Measurements from ENCODE around the gene KLF12. TPM values are rescaled to one million over a fixed set of nuclear protein-coding genes. Genes with fewer than 3 reads are reported as not detected.

Gene KLF12
- total RNA-seq, 1 donor from 2014 or later = 18.2 TPM

DNA sequence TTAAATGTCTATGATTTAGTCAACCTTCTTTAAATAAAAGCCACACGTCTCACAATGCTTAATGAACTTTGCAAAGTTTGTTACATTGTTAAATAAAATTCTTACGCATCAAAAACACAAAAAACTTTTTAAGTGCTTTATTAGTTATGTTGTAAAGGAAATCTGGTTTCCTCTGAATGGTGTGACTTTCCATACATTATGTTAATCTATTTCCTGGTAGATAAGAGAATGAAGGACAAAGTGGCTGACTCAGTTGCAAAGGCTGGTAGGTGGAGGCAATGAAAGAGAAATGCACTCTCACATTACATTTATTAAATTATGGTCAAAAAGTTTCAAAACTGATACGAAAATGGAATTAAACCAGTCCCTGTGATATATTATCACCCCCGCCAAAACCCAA lies 15.9 kb downstream of the KLF12 start:
- DNase-seq = no peak
- intact Hi-C loops (cut with micrococcal nuclease) = no loop called here
- Histone ChIP-seq H3K4me3 (no peak overlapping the region), H3K9me3 (replicated peaks) (peaks cover 40% of the 10 kb centered on the region), H3K4me1 (peaks cover 20% of the 10 kb centered on the region), H3K27me3 (ENCODE audit: low read depth) (no peaks in the 10 kb centered on the region), H3K36me3 (peaks cover 19% of the 10 kb centered on the region), H3K27ac (replicated peaks) (no peak overlapping the region)
- TF ChIP-seq, protein P1, sequence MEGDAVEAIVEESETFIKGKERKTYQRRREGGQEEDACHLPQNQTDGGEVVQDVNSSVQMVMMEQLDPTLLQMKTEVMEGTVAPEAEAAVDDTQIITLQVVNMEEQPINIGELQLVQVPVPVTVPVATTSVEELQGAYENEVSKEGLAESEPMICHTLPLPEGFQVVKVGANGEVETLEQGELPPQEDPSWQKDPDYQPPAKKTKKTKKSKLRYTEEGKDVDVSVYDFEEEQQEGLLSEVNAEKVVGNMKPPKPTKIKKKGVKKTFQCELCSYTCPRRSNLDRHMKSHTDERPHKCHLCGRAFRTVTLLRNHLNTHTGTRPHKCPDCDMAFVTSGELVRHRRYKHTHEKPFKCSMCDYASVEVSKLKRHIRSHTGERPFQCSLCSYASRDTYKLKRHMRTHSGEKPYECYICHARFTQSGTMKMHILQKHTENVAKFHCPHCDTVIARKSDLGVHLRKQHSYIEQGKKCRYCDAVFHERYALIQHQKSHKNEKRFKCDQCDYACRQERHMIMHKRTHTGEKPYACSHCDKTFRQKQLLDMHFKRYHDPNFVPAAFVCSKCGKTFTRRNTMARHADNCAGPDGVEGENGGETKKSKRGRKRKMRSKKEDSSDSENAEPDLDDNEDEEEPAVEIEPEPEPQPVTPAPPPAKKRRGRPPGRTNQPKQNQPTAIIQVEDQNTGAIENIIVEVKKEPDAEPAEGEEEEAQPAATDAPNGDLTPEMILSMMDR (IDR thresholded peaks at IDR 0.05; ENCODE audit: borderline replicate concordance) = no peak

DNA sequence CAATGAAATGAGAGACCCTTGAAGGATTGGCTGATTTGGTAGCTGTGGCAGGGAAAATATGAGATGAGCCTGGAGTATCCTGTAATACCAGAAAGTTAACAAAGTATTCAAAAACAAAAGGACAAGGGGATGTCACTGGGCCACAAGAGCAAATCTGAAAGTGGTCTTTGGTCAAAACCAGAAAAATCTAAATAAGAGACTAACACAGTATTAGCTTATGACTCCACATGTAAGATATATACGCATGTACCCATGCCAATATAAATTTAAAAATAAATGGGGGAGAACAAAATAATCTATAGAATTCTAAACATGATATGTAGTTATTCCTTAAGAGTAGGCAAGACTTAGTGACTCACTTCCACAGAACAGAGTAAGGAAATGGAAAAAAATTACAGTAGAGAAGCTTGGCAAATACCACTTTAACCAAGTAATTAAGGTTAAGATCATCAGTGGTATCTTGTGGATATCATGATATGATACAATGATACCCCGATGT lies 16.9 kb downstream of the KLF12 start:
- TF ChIP-seq, protein P1 (IDR thresholded peaks at IDR 0.05; ENCODE audit: borderline replicate concordance) = no peak
- intact Hi-C loops (cut with micrococcal nuclease) = no loop called here

DNA sequence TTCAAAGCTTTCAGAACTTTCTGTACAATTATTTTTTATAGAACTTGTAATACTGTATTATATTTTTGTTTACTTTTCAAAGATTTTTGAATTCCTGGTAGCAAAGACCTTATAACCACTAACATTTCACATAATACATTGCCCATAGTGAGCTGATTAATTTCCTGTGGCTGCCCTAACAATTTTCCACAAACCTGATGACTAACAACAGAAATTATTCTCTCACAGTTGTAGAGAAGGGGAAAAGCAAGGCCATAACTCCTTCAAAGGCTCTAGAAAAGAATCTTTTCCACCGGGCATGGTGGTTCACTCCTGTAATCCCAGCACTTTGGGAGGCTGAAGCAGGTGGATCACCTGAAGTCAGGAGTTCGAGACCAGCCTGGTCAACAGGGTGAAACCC lies 19.1 kb downstream of the KLF12 start:
- DNase-seq = no peak
- H3K27ac ChIP-seq (replicated peaks) = no peak overlapping the region
- intact Hi-C loops (cut with micrococcal nuclease) = no loop called here

More for the DNA sequence above, 16.9 kb downstream of the KLF12 start:
- DNase-seq = no peak
- Histone ChIP-seq H3K9me3 (replicated peaks) (peaks cover 40% of the 10 kb centered on the region), H3K4me3 (no peak overlapping the region), H3K27ac (replicated peaks) (no peak overlapping the region), H3K27me3 (ENCODE audit: low read depth) (no peaks in the 10 kb centered on the region), H3K4me1 (peaks cover 11% of the 10 kb centered on the region), H3K36me3 (peaks cover 19% of the 10 kb centered on the region)

DNA sequence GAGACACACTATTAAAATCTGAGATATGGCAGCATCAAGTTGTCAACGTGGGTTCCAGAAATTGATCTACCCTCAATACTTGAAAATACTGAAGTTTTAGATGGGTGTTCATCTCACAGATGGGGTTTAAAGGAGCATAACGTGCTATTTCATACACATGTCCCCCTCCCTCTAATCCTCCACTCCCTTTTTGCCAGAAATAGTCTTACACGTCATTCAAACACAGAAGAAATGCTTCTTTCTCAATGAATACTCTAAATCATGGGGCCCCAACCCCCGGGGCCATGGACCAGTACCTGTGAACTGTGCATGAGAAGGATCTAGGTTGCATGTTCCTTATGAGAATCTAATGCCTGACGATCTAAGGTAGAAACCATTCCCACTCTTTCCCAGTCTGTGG lies 19.6 kb downstream of the KLF12 start:
- no peaks in the 10 kb centered on the region for H3K27me3 ChIP-seq (ENCODE audit: low read depth)
- peaks cover 13% of the 10 kb centered on the region for H3K36me3 ChIP-seq
- H3K27ac ChIP-seq (replicated peaks) = no peak overlapping the region
- H3K4me1 ChIP-seq = peaks cover 28% of the 10 kb centered on the region
- no peak for DNase-seq
- H3K4me3 ChIP-seq = no peak overlapping the region
- TF ChIP-seq, protein P1 (IDR thresholded peaks at IDR 0.05; ENCODE audit: borderline replicate concordance) = no peak
- intact Hi-C loops (cut with micrococcal nuclease) = no loop called here
- H3K9me3 ChIP-seq (replicated peaks) = peaks cover 22% of the 10 kb centered on the region

More for the DNA sequence above, 19.1 kb downstream of the KLF12 start:
- TF ChIP-seq, protein P1 (IDR thresholded peaks at IDR 0.05; ENCODE audit: borderline replicate concordance) = no peak
- Histone ChIP-seq H3K36me3 (peaks cover 18% of the 10 kb centered on the region), H3K9me3 (replicated peaks) (peaks cover 27% of the 10 kb centered on the region), H3K27me3 (ENCODE audit: low read depth) (no peaks in the 10 kb centered on the region), H3K4me1 (peaks cover 23% of the 10 kb centered on the region), H3K4me3 (no peak overlapping the region)

DNA sequence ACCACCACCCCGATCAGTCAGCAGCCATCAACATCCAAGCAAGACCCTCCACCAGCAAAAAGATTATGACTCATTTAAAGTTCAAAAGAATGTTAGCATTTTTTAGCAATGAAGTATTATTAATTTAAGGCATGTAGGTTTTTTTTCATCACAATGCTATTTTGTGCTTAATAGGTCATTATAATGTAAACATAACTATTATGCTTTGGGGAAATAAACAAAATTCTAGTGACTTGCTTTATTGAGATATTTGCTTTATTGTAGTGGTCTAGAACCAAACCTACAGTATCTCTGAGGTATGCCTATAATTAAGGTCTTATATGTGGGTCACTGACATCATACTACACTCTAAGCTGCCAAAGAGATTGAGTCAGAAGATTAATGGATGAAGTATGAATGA lies 20.0 kb downstream of the KLF12 start:
- no peaks in the 10 kb centered on the region for H3K27me3 ChIP-seq (ENCODE audit: low read depth)
- H3K27ac ChIP-seq (replicated peaks) = no peak overlapping the region
- no peak overlapping the region for H3K4me3 ChIP-seq
- TF ChIP-seq, protein P1 (IDR thresholded peaks at IDR 0.05; ENCODE audit: borderline replicate concordance) = no peak
- H3K36me3 ChIP-seq = peaks cover 9% of the 10 kb centered on the region
- no peak for DNase-seq
- H3K9me3 ChIP-seq (replicated peaks) = peaks cover 18% of the 10 kb centered on the region
- intact Hi-C loops (cut with micrococcal nuclease) = no loop called here
- peaks cover 33% of the 10 kb centered on the region for H3K4me1 ChIP-seq
